CD4-positive, CD25-positive, alpha-beta regulatory T cell (primary cell): Measurements from ENCODE around the gene ANKRD63. TPM values are rescaled to one million over a fixed set of nuclear protein-coding genes. Genes with fewer than 3 reads are reported as not detected.

Experiments used
- ATAC-seq, 2 donors: fragments of 150-1000 bp; cut with Tn5 transposase; one replicate each; pipeline ENCODE4 v1.10.0; 2021; ENCODE audit warnings: low read depth in 2 of 2, moderate number of reproducible peaks in 2 of 2, moderate library complexity in 1 of 2
- DNase-seq, 3 donors: peaks; one replicate each; pipeline versions ENCODE4 v3.0.0 to v3.0.0-alpha.2; 2012 to 2022; ENCODE audit warnings: mixed read lengths in 1 of 3
- H3K27ac ChIP-seq: one replicate; pipeline ENCODE4 v1.7.0; 2013; ENCODE audit warnings: mild to moderate bottlenecking, low read length; ENCODE audit not compliant: insufficient read depth, poor library complexity, severe bottlenecking
- H3K27me3 ChIP-seq: one replicate; pipeline ENCODE4 v1.7.0; 2013; ENCODE audit warnings: low read length; ENCODE audit not compliant: control insufficient read depth, insufficient read depth
- H3K36me3 ChIP-seq: one replicate; pipeline ENCODE4 v1.7.0; 2013; ENCODE audit warnings: mild to moderate bottlenecking, low read length, moderate library complexity; ENCODE audit not compliant: control insufficient read depth, insufficient read depth
- H3K4me1 ChIP-seq: 2 replicates; pipeline ENCODE4 v1.7.0; 2013; ENCODE audit warnings: mild to moderate bottlenecking, low read length; ENCODE audit not compliant: insufficient read depth, control insufficient read depth, poor library complexity, severe bottlenecking
- H3K4me3 ChIP-seq: one replicate; pipeline ENCODE4 v1.7.0; 2013; ENCODE audit warnings: low read depth, mild to moderate bottlenecking, low read length, moderate library complexity
- H3K9me3 ChIP-seq, 2 experiments: 1 replicate in 1 of 2; 2 replicates in 1 of 2; pipeline ENCODE4 v1.7.0; 2013; ENCODE audit warnings: low read length in 2 of 2, mild to moderate bottlenecking in 1 of 2, moderate library complexity in 1 of 2; ENCODE audit not compliant: control insufficient read depth in 2 of 2
- H3K27ac Mint-ChIP-seq, 3 donors: one replicate each; pipeline ENCODE4 v1.8.0; 2020 to 2022; ENCODE audit warnings: mild to moderate bottlenecking in 3 of 3, mixed read lengths in 3 of 3, moderate library complexity in 2 of 3
- H3K27me3 Mint-ChIP-seq: one replicate; pipeline ENCODE4 v1.8.0; 2022; ENCODE audit warnings: mild to moderate bottlenecking, mixed read lengths
- H3K36me3 Mint-ChIP-seq: one replicate; pipeline ENCODE4 v1.8.0; 2020; ENCODE audit warnings: mixed read lengths
- H3K4me1 Mint-ChIP-seq, 4 donors: one replicate each; pipeline ENCODE4 v1.8.0; 2020 to 2022; ENCODE audit warnings: mixed read lengths in 4 of 4, mild to moderate bottlenecking in 1 of 4
- H3K4me3 Mint-ChIP-seq, 4 donors: one replicate each; pipeline ENCODE4 v1.8.0; 2020 to 2022; ENCODE audit warnings: mild to moderate bottlenecking in 4 of 4, mixed read lengths in 4 of 4, moderate library complexity in 3 of 4
- H3K9me3 Mint-ChIP-seq, 7 donors: one replicate each; pipeline ENCODE4 v1.8.0; 2020 to 2022; ENCODE audit warnings: mixed read lengths in 7 of 7, mild to moderate bottlenecking in 3 of 7, moderate library complexity in 2 of 7
- polyA plus RNA-seq, 4 donors: library from polyadenylated mRNA; unstranded; fragments of 300-500 nt; fragmentation: Illumina TruSeq; gene quantifications; one replicate each; pipeline ENCODE4 v1.2.3, GENCODE V29; 2021
- total RNA-seq: library from RNA; stranded (reverse); gene quantifications from one replicate; pipeline ENCODE4 v1.2.3, GENCODE V29; 2022

The ANKRD63 gene
- total and polyA plus RNA-seq, 5 donors from 2014 or later = 0.35 TPM; not detected in 4

GRCh38 chr15:40303576-40303975 lies 20.7 kb upstream of the ANKRD63 start:
- Mint-ChIP-seq H3K36me3 (peaks cover 45% of the 10 kb centered on the region), H3K4me1 (peaks cover 5 to 45% (median 34%) of the 10 kb centered on the region in 4 donors), H3K27ac (peak overlapping the region in 1 of 3 donors; percentile 55), H3K4me3 (peak overlapping the region in 1 of 4 donors; percentile 65), H3K9me3 (peaks cover 0 to 11% (median 0%) of the 10 kb centered on the region in 7 donors), H3K27me3 (no peaks in the 10 kb centered on the region)
- DNase-seq (no peak), ATAC-seq (no peak)
- Histone ChIP-seq H3K4me3 (no peak overlapping the region), H3K4me1 (peaks cover 24% of the 10 kb centered on the region), H3K27ac (no peak overlapping the region), H3K36me3 (peaks cover 46% of the 10 kb centered on the region), H3K27me3 (no peaks in the 10 kb centered on the region), H3K9me3 (peaks cover 5% of the 10 kb centered on the region in 2 experiments)

- Mint-ChIP-seq H3K4me3 (no peak overlapping the region), H3K27me3 (no peaks in the 10 kb centered on the region), H3K9me3 (peaks cover 0 to 11% (median 0%) of the 10 kb centered on the region in 7 donors), H3K27ac (peak overlapping the region in 1 of 3 donors; percentile 38), H3K4me1 (peaks cover 5 to 42% (median 31%) of the 10 kb centered on the region in 4 donors), H3K36me3 (peaks cover 45% of the 10 kb centered on the region)
- no peak overlapping the region for H3K4me3 ChIP-seq
- no peaks in the 10 kb centered on the region for H3K27me3 ChIP-seq
- H3K36me3 ChIP-seq = peaks cover 52% of the 10 kb centered on the region
- H3K4me1 ChIP-seq = peaks cover 24% of the 10 kb centered on the region
- peaks cover 5% of the 10 kb centered on the region in 2 experiments for H3K9me3 ChIP-seq
- ATAC-seq = no peak
- no peak for DNase-seq
- no peak overlapping the region for H3K27ac ChIP-seq
Observed at GRCh38 chr15:40302981-40303380, 20.1 kb upstream of the ANKRD63 start.

GRCh38 chr15:40302288-40302886 lies 19.5 kb upstream of the ANKRD63 start:
- ATAC-seq (no peak), DNase-seq (no peak)
- Histone ChIP-seq H3K27me3 (no peaks in the 10 kb centered on the region), H3K36me3 (peaks cover 58% of the 10 kb centered on the region), H3K4me1 (peaks cover 22% of the 10 kb centered on the region), H3K4me3 (no peak overlapping the region), H3K9me3 (peaks cover 5% of the 10 kb centered on the region in 2 experiments), H3K27ac (no peak overlapping the region)
- Mint-ChIP-seq H3K4me1 (peaks cover 5 to 40% (median 31%) of the 10 kb centered on the region in 4 donors), H3K9me3 (peaks cover 0 to 11% (median 0%) of the 10 kb centered on the region in 7 donors), H3K36me3 (peaks cover 48% of the 10 kb centered on the region), H3K27ac (no peak overlapping the region), H3K27me3 (no peaks in the 10 kb centered on the region), H3K4me3 (no peak overlapping the region)

GRCh38 chr15:40301467-40302179 lies 18.8 kb upstream of the ANKRD63 start:
- DNase-seq (no peak), ATAC-seq (no peak)
- Histone ChIP-seq H3K4me3 (no peak overlapping the region), H3K9me3 (peaks cover 5% of the 10 kb centered on the region in 2 experiments), H3K27ac (no peak overlapping the region), H3K4me1 (peaks cover 14% of the 10 kb centered on the region), H3K36me3 (peaks cover 63% of the 10 kb centered on the region), H3K27me3 (no peaks in the 10 kb centered on the region)
- Mint-ChIP-seq H3K27me3 (no peaks in the 10 kb centered on the region), H3K4me3 (no peak overlapping the region), H3K27ac (peak overlapping the region in 1 of 3 donors; percentile 46), H3K9me3 (peaks cover 0 to 11% (median 0%) of the 10 kb centered on the region in 7 donors), H3K36me3 (peaks cover 56% of the 10 kb centered on the region), H3K4me1 (peaks cover 5 to 37% (median 28%) of the 10 kb centered on the region in 4 donors)

GRCh38 chr15:40300771-40301170 lies 17.9 kb upstream of the ANKRD63 start:
- ATAC-seq (no peak), DNase-seq (no peak)
- Mint-ChIP-seq H3K27ac (no peak overlapping the region), H3K36me3 (peaks cover 62% of the 10 kb centered on the region), H3K27me3 (no peaks in the 10 kb centered on the region), H3K4me1 (peaks cover 0 to 30% (median 20%) of the 10 kb centered on the region in 4 donors), H3K4me3 (peak overlapping the region in 1 of 4 donors; percentile 63), H3K9me3 (peaks cover 0 to 11% (median 0%) of the 10 kb centered on the region in 7 donors)
- Histone ChIP-seq H3K4me3 (no peak overlapping the region), H3K9me3 (peaks cover 5% of the 10 kb centered on the region in 2 experiments), H3K36me3 (peaks cover 65% of the 10 kb centered on the region), H3K27me3 (no peaks in the 10 kb centered on the region), H3K4me1 (peaks cover 6% of the 10 kb centered on the region), H3K27ac (no peak overlapping the region)

GRCh38 chr15:40300367-40300766 lies 17.5 kb upstream of the ANKRD63 start:
- Histone ChIP-seq H3K4me1 (peaks cover 2% of the 10 kb centered on the region), H3K27me3 (no peaks in the 10 kb centered on the region), H3K4me3 (no peak overlapping the region), H3K36me3 (peaks cover 68% of the 10 kb centered on the region), H3K27ac (no peak overlapping the region), H3K9me3 (peaks cover 5% of the 10 kb centered on the region in 2 experiments)
- Mint-ChIP-seq H3K4me1 (peaks cover 0 to 26% (median 19%) of the 10 kb centered on the region in 4 donors), H3K27ac (no peak overlapping the region), H3K4me3 (peak overlapping the region in 1 of 4 donors; percentile 63), H3K9me3 (peaks cover 0 to 11% (median 0%) of the 10 kb centered on the region in 7 donors), H3K36me3 (peaks cover 66% of the 10 kb centered on the region), H3K27me3 (no peaks in the 10 kb centered on the region)
- ATAC-seq (no peak), DNase-seq (no peak)

- H3K27ac Mint-ChIP-seq = no peak overlapping the region
- no peak for DNase-seq
- no peaks in the 10 kb centered on the region for H3K4me1 ChIP-seq
- H3K27me3 ChIP-seq = no peaks in the 10 kb centered on the region
- H3K4me1 Mint-ChIP-seq = peaks cover 0 to 6% (median 5%) of the 10 kb centered on the region in 4 donors
- no peak for ATAC-seq
- H3K9me3 ChIP-seq = peaks cover 5% of the 10 kb centered on the region in 2 experiments
- no peak overlapping the region for H3K4me3 ChIP-seq
- no peaks in the 10 kb centered on the region for H3K27me3 Mint-ChIP-seq
- peaks cover 80% of the 10 kb centered on the region for H3K36me3 ChIP-seq
- H3K27ac ChIP-seq = no peak overlapping the region
- H3K9me3 Mint-ChIP-seq = peaks cover 0 to 11% (median 0%) of the 10 kb centered on the region in 7 donors
- H3K4me3 Mint-ChIP-seq = no peak overlapping the region
- H3K36me3 Mint-ChIP-seq = peaks cover 54% of the 10 kb centered on the region
Observed at GRCh38 chr15:40298216-40298935, 15.5 kb upstream of the ANKRD63 start.
